NCI-H2171 treated with DMSO at 0.1 percent for 48 hours (cell line): ENCODE results near the gene MED4.
A peak's percentile ranks its signal among the peaks of the same experiment; 100 is the strongest.

Experiments
- DNase-seq: peaks from one replicate; lab custom pipeline; 2025; lab: John Stamatoyannopoulos, UW

Gene MED4

GRCh38 chr13:48037346-48038173 lies 57.3 kb downstream of the MED4 start, which contains the start of gene NUDT15:
Gene NUDT15 (plus strand): TSS chr13:48037726. CDS start chr13:48037747, 21 bp downstream.
- peak; percentile 96 for DNase-seq

- DNase-seq, result no peak
Measured at GRCh38 chr13:48029859-48030258, 65.0 kb downstream of the MED4 start.

GRCh38 chr13:48028066-48028465 lies 66.8 kb downstream of the MED4 start:
- DNase-seq, result no peak
